K562 (cell line): ENCODE data around the gene ZNF487. TPM values are rescaled to one million over a fixed set of nuclear protein-coding genes. Genes with fewer than 3 reads are reported as not detected.

Source experiments
- ARHGAP35 ChIP-seq: fragments of 450-650 bp; IDR thresholded peaks from 2 replicates; pipeline ENCODE4 v1.6.1; 2018; ENCODE audit not compliant: partially characterized antibody
- ARID1B ChIP-seq: fragments of 450-650 bp; IDR thresholded peaks from 2 replicates; pipeline ENCODE4 v1.6.1; 2016; ENCODE audit warnings: antibody characterized with exemption, mild to moderate bottlenecking, inconsistent platforms
- CBFA2T3 ChIP-seq: fragments of 450-650 bp; IDR thresholded peaks from 2 replicates; pipeline ENCODE4 v1.6.1; 2017
- CEBPZ ChIP-seq: fragments of 150-350 bp; IDR thresholded peaks from 2 replicates; pipeline ENCODE4 v1.6.1; 2014; ENCODE audit warnings: low read depth, mild to moderate bottlenecking, low read length, borderline replicate concordance
- CXXC5 ChIP-seq: fragments of 250-450 bp; sonication (Bioruptor Pico); IDR thresholded peaks from 2 replicates; pipeline ENCODE4 v1.8.0; 2022; ENCODE audit warnings: inconsistent platforms, mild to moderate bottlenecking, moderate library complexity
- DACH1 ChIP-seq: fragments of 450-650 bp; IDR thresholded peaks from 2 replicates; pipeline ENCODE4 v1.6.1; 2018; ENCODE audit not compliant: partially characterized antibody
- E2F3 ChIP-seq: fragments of 250-450 bp; sonication (Bioruptor Pico); IDR thresholded peaks from 2 replicates; pipeline ENCODE4 v1.4.0; 2020; ENCODE audit warnings: mild to moderate bottlenecking
- FOXM1 ChIP-seq, 2 experiments: fragments of 450-650 bp in 1 of 2; sonication (generic) in 1 of 2; formaldehyde crosslinking in 1 of 2; IDR thresholded peaks; 2 replicates each; pipeline versions ENCODE4 v1.6.1 to v1.9.0; 2017 to 2022; ENCODE audit warnings: low read depth in 2 of 2, mild to moderate bottlenecking in 2 of 2, missing genetic modification reagents in 1 of 2, moderate library complexity in 1 of 2
- GTF2A2 ChIP-seq: IDR thresholded peaks from 2 replicates; pipeline ENCODE4 v1.6.1; 2016; ENCODE audit warnings: mild to moderate bottlenecking, missing genetic modification characterization, missing compliant biosample characterization
- MTA2 ChIP-seq: fragments of 450-650 bp; IDR thresholded peaks from 2 replicates; pipeline ENCODE4 v1.6.1; 2016; ENCODE audit warnings: low read depth
- NCOA1 ChIP-seq: fragments of 450-650 bp; IDR thresholded peaks from 2 replicates; pipeline ENCODE4 v1.6.1; 2016; ENCODE audit warnings: low read depth
- PATZ1 ChIP-seq: fragments of 250-450 bp; sonication (Bioruptor Pico); IDR thresholded peaks from 2 replicates; pipeline ENCODE4 v1.5.0; 2020; ENCODE audit warnings: mild to moderate bottlenecking, borderline replicate concordance
- PHF21A ChIP-seq: fragments of 450-650 bp; IDR thresholded peaks from 2 replicates; pipeline ENCODE4 v1.6.1; 2017; ENCODE audit warnings: low read depth, borderline replicate concordance
- POLR2B ChIP-seq: fragments of 450-650 bp; IDR thresholded peaks from 2 replicates; pipeline ENCODE4 v1.6.1; 2018; ENCODE audit warnings: low read depth; ENCODE audit not compliant: partially characterized antibody
- SETDB1 ChIP-seq: IDR thresholded peaks from one replicate; pipeline ENCODE4 v1.6.1; 2012; ENCODE audit warnings: low read length, control low read depth, inconsistent platforms
- SNAPC5 ChIP-seq: fragments of 250-450 bp; sonication (Bioruptor Pico); IDR thresholded peaks from 2 replicates; pipeline ENCODE4 v1.8.0; 2021; ENCODE audit warnings: moderate library complexity, mild to moderate bottlenecking, inconsistent platforms
- SREBF1 ChIP-seq: fragments of 150-350 bp; IDR thresholded peaks from 2 replicates; pipeline ENCODE4 v1.6.1; 2014; ENCODE audit warnings: antibody characterized with exemption, low read depth, low read length, borderline replicate concordance
- SRSF9 ChIP-seq: fragments of 200-400 bp; formaldehyde crosslinking; IDR thresholded peaks from 2 replicates; pipeline ENCODE4 v1.6.1; 2017; ENCODE audit warnings: low read depth, low read length, borderline replicate concordance
- TAF15 ChIP-seq: fragments of 200-400 bp; formaldehyde crosslinking; IDR thresholded peaks from 2 replicates; pipeline ENCODE4 v1.6.1; 2017; ENCODE audit warnings: mild to moderate bottlenecking, low read depth, low read length, moderate library complexity
- TFAP4 ChIP-seq: sonication (generic); formaldehyde crosslinking; IDR thresholded peaks from 2 replicates; pipeline ENCODE4 v1.8.0; 2022; ENCODE audit warnings: missing genetic modification reagents, mild to moderate bottlenecking, moderate library complexity, borderline replicate concordance
- XRCC5 ChIP-seq: fragments of 200-400 bp; formaldehyde crosslinking; IDR thresholded peaks from 2 replicates; pipeline ENCODE4 v1.6.1; 2017; ENCODE audit warnings: low read depth, mild to moderate bottlenecking, low read length
- ZNF165 ChIP-seq: fragments of 250-450 bp; sonication (Bioruptor Pico); IDR thresholded peaks from 2 replicates; pipeline ENCODE4 v1.4.0; 2020; ENCODE audit warnings: borderline replicate concordance
- ZNF174 ChIP-seq: fragments of 250-450 bp; sonication (Bioruptor Pico); IDR thresholded peaks from 2 replicates; pipeline ENCODE4 v1.4.0; 2020; ENCODE audit warnings: mild to moderate bottlenecking
- polyA plus RNA-seq, 8 experiments: library from polyadenylated mRNA; depleted of rRNA in 4 of 8; stranded (reverse) in 5 of 8; unstranded in 3 of 8; fragments of >200 nt; fragmentation: Nextera tagmentation in 2 of 8; fragmentation: Illumina TruSeq in 1 of 8; extraction: Ambion mirVana in 2 of 8; extraction: Trizol in 1 of 8; gene quantifications; 2 replicates each; pipeline versions ENCODE4 v1.2.1 to v1.2.3, GENCODE V29; 2011 to 2014; ENCODE audit warnings: inconsistent platforms in 1 of 8, missing spikeins in 1 of 8
- total RNA-seq, 7 experiments: library from RNA; depleted of rRNA in 6 of 7; stranded (reverse); fragments of >200 nt in 6 of 7; fragmentation: Illumina TruSeq in 2 of 7; extraction: Trizol in 2 of 7; gene quantifications; 2 replicates each; pipeline versions ENCODE4 v1.2.1 to v1.2.3, GENCODE V29; 2011 to 2021; ENCODE audit warnings: low replicate concordance in 1 of 7

The ZNF487 gene
- total and polyA plus RNA-seq, 9 of the 15 experiments (the other 6 are each of a cell fraction or from before 2014, with no cell fraction given) = 1.9 to 6.5 (median 4.2) TPM

- TF ChIP-seq E2F3 (CRISPR knock-in tag) (0 out of 2 replicates have a peak, but pooled peaks have one; percentile 28), DACH1 (no peak), ARID1B (peak; percentile 66), ARHGAP35 (no peak), SNAPC5 (CRISPR knock-in tag) (no peak), SRSF9 (no peak), FOXM1 (IDR thresholded peaks at IDR 0.05; ENCODE audit: low read depth) (no peak), FOXM1 (CRISPR knock-in tag; IDR thresholded peaks at IDR 0.05; ENCODE audit: low read depth) (peak; percentile 75; the same call in 1 of the 2 replicates), CEBPZ (no peak), GTF2A2 (tag) (no peak), PHF21A (no peak), SREBF1 (no peak), SETDB1 (no peak), TAF15 (no peak), NCOA1 (peak; percentile 80), CBFA2T3 (peak; percentile 37), PATZ1 (no peak), ZNF174 (CRISPR knock-in tag) (no peak), XRCC5 (no peak), MTA2 (no peak), POLR2B (peak; percentile 68), TFAP4 (CRISPR knock-in tag) (peak; percentile 34; the same call in 1 of the 2 replicates), CXXC5 (CRISPR knock-in tag) (peak; percentile 80), ZNF165 (CRISPR knock-in tag) (no peak)
Observed at GRCh38 chr10:43420369-43421200, 16.3 kb upstream of the ZNF487 start (continued).
